Testis (tissue), 3 donors: Measurements from ENCODE around the gene GFOD1. TPM values are rescaled to one million over a fixed set of nuclear protein-coding genes. Genes with fewer than 3 reads are reported as not detected.

Experiments
- DNase-seq: peaks from one replicate; pipeline ENCODE4 v3.0.0-alpha.2; 2019
- H3K27ac ChIP-seq, 2 donors: fragments of 200-600 bp; sonication (generic); one replicate each; pipeline ENCODE4 v1.5.1; 2019
- H3K27me3 ChIP-seq: fragments of 200-600 bp; sonication (generic); one replicate; pipeline ENCODE4 v1.5.1; 2019
- H3K36me3 ChIP-seq: fragments of 200-600 bp; sonication (generic); one replicate; pipeline ENCODE4 v1.5.1; 2017; ENCODE audit warnings: low read depth; ENCODE audit errors: missing control alignments
- H3K4me1 ChIP-seq: fragments of 200-600 bp; sonication (generic); one replicate; pipeline ENCODE4 v1.5.1; 2019
- H3K4me3 ChIP-seq, 2 donors: fragments of 200-600 bp; sonication (generic); one replicate each; pipeline ENCODE4 v1.5.1; 2017 to 2019
- H3K9me3 ChIP-seq: fragments of 200-600 bp; sonication (generic); one replicate; pipeline ENCODE4 v1.5.1; 2017
- POLR2A ChIP-seq: fragments of 450-650 bp; IDR thresholded peaks from one replicate; pipeline ENCODE4 v1.6.1; 2017; ENCODE audit warnings: antibody characterized with exemption, mild to moderate bottlenecking, moderate library complexity
- WGBS, 2 donors: methylation state at CpG; one replicate each; pipeline ENCODE4 v1.1.5; 2018; 5-methylcytosine and 5-hydroxymethylcytosine counted together
- intact Hi-C: fragments of 100-400 bp; cut with DNase I; formaldehyde crosslinking; loops from one replicate; pipeline ENCODE4 v1.15.1; 2023; ENCODE audit warnings: low total_unique reads
- polyA plus RNA-seq: library from polyadenylated mRNA; stranded (reverse); fragments of 350-450 nt; fragmentation: Illumina TruSeq; extraction: RNeasy Lipid Tissue Mini Kit (QIAGEN cat#74804); gene quantifications from one replicate; pipeline ENCODE4 v1.2.3, GENCODE V29; 2014; ENCODE audit warnings: low read depth, low replicate concordance; ENCODE audit not compliant: insufficient read depth
- total RNA-seq, 2 donors: library from RNA; depleted of rRNA; stranded (reverse); fragments of >200 nt; gene quantifications; one replicate each; pipeline ENCODE4 v1.2.3, GENCODE V29; 2016
- TF ChIP-seq, protein P1 (sequence below), 3 experiments: fragments of 450-650 bp in 2 of 3; fragments of 200-600 bp in 1 of 3; sonication (generic) in 1 of 3; IDR thresholded peaks; one replicate each; pipeline ENCODE4 v1.5.1; 2016 to 2019; ENCODE audit warnings: antibody characterized with exemption in 3 of 3, mild to moderate bottlenecking in 2 of 3, moderate library complexity in 1 of 3

The GFOD1 gene
- total and polyA plus RNA-seq, 3 donors from 2014 or later: 2.5 to 5.4 (median 5.0) TPM

DNA sequence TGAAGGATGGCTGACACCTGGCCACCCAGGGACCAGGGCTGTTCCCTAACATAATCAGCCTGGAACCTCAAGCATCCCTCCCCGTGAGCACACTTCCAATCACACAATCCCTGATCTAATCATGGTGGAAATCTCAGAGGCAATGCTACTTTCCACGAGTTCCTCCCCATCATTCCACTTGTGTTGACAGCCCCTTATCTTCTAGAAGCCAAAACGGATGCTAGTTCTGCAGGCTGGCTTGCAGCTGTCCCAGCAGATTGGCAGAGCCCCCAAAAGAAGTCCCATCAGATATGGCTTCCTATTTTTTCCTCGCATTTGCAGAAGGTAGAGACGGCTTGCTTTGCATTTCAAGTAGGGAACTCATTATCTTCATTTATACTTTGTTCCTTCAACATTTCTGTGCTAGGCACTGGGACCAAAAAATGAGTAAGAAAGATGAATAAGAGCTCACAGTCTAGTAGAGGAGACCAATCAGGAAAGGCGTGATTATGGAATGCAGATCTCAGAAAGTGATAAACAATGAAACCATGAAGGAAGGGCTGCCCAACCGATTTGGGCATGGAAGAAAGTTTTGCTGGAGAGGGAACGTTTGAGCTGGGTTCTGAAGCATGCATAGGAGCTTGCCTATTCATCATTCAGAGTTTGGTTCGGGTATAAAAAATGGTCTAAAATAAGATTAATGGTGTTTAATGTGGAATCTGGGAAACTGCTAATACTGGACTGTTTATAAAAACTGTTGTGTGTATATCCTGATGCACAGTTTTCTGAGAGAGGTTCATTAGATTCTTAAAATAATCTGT is 114.5 kb downstream of the GFOD1 start:
- DNase-seq: no peak
- H3K27ac ChIP-seq: no peak overlapping the region
- no peaks in the 10 kb centered on the region for H3K27me3 ChIP-seq
- no peak overlapping the region for H3K4me3 ChIP-seq
- no peaks in the 10 kb centered on the region for H3K9me3 ChIP-seq
- intact Hi-C loops: no loop called here
- H3K36me3 ChIP-seq: no peaks in the 10 kb centered on the region
- 70 to 72% methylated on average over 9 of the region's 9 CpGs for WGBS, 2 donors
- no peak for TF ChIP-seq POLR2A
- TF ChIP-seq, protein P1, sequence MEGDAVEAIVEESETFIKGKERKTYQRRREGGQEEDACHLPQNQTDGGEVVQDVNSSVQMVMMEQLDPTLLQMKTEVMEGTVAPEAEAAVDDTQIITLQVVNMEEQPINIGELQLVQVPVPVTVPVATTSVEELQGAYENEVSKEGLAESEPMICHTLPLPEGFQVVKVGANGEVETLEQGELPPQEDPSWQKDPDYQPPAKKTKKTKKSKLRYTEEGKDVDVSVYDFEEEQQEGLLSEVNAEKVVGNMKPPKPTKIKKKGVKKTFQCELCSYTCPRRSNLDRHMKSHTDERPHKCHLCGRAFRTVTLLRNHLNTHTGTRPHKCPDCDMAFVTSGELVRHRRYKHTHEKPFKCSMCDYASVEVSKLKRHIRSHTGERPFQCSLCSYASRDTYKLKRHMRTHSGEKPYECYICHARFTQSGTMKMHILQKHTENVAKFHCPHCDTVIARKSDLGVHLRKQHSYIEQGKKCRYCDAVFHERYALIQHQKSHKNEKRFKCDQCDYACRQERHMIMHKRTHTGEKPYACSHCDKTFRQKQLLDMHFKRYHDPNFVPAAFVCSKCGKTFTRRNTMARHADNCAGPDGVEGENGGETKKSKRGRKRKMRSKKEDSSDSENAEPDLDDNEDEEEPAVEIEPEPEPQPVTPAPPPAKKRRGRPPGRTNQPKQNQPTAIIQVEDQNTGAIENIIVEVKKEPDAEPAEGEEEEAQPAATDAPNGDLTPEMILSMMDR (IDR thresholded peaks at IDR 0.05): no peak
- no peaks in the 10 kb centered on the region for H3K4me1 ChIP-seq

DNA sequence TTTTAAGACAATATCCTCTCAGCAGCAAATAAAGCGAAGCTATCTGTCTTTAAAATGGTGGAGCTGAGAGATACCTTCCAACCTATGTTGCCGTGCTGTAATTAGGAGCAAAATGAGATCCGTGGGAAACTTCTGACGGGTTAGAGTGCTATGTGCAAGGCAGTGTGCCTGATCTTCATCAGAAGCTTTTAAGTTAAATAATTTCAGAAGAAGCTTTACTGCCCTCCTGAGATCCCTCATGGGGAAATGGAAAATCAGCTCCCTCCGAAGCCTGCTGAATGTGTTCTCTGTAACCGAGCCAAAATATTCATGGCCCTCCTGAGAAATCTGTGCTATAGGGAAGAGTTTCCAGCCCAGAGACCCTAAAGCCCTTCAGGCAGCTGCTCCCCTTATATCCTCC is 115.3 kb downstream of the GFOD1 start:
- Histone ChIP-seq H3K4me3 (no peak overlapping the region), H3K27me3 (no peaks in the 10 kb centered on the region), H3K4me1 (no peaks in the 10 kb centered on the region), H3K36me3 (no peaks in the 10 kb centered on the region), H3K27ac (no peak overlapping the region), H3K9me3 (no peaks in the 10 kb centered on the region)
- no peak for DNase-seq
- TF ChIP-seq, protein P1 (IDR thresholded peaks at IDR 0.05): no peak
- no peak for TF ChIP-seq POLR2A
- WGBS, 2 donors: 64 to 66% methylated on average over 6 of the region's 6 CpGs
- intact Hi-C loops: no loop called here

DNA sequence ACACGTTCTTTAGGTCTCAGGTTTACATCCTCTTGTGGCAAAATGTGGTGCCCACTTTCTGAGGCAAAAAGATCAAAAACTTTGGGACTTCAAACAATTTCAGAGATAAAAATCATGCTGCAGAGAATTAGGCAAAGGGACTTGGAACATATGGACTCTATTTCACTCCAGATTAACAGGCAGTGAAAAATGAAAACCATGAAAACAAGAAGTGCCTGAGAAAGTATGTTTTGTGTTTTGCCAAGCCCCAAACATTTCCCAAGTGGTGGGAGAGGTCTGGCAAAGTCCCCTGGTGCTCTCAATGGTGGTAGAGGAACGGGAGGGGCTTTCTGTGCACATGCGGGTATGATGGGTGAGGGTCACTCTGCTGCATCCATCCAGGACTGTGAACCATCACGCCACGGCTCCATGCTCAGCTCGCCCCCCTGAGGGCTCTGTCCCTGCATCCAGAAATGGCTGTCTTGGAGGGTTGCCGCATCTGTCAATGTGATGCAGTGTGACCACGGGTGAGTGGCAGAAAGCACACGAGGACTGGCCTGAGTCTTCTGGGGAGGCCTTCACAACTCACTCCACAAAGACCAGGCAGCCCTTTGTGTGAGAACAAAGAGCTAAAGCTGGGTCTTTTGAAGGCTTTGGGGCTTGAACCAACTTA is 115.9 kb downstream of the GFOD1 start:
- Histone ChIP-seq H3K36me3 (no peaks in the 10 kb centered on the region), H3K27ac (no peak overlapping the region), H3K9me3 (no peaks in the 10 kb centered on the region), H3K27me3 (no peaks in the 10 kb centered on the region), H3K4me1 (no peaks in the 10 kb centered on the region), H3K4me3 (no peak overlapping the region)
- no peak for DNase-seq
- intact Hi-C loops: no loop called here
- no peak for TF ChIP-seq POLR2A
- TF ChIP-seq, protein P1 (IDR thresholded peaks at IDR 0.05): no peak
- 90 to 91% methylated on average over 6 to 9 of the region's 9 CpGs for WGBS, 2 donors

DNA sequence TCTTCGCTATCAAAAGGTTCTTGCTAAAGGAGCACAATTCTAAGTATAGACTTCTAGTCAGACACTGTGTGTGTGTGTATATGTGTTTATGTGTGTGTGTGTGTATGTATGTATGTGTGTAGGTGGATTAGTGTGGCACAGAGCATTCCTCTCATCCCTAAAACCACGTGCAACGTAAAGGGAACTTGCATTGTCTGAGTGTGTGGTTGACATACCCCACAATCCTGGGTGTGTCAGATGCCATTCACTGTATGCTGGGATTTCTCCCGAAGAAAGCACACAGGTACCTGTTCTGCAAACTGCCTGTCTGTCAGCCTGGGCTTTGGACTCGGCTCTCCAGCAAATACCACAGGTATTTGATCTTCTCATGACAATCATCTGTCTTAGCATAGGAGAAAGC is 116.8 kb downstream of the GFOD1 start:
- WGBS, 2 donors: 90 to 95% methylated on average over 5 of the region's 5 CpGs
- H3K36me3 ChIP-seq: no peaks in the 10 kb centered on the region
- no peak overlapping the region for H3K4me3 ChIP-seq
- H3K4me1 ChIP-seq: no peaks in the 10 kb centered on the region
- H3K27me3 ChIP-seq: no peaks in the 10 kb centered on the region
- H3K27ac ChIP-seq: no peak overlapping the region
- H3K9me3 ChIP-seq: no peaks in the 10 kb centered on the region
- no peak for DNase-seq
- TF ChIP-seq, protein P1 (IDR thresholded peaks at IDR 0.05): no peak
- TF ChIP-seq POLR2A: no peak
- intact Hi-C loops: no loop called here
